H1 (cell line): ENCODE measurements around the gene KLKB1. TPM values are rescaled to one million over a fixed set of nuclear protein-coding genes. Genes with fewer than 3 reads are reported as not detected.
A peak's percentile ranks its signal among the peaks of the same experiment; 100 is the strongest.

Experiments
- CTCF ChIA-PET: fragments of 300-600 bp; sonication (Branson Sonifier 250); formaldehyde crosslinking; loops from one replicate; lab custom pipeline; 2021; ENCODE audit not compliant: partially characterized antibody; lab: Charles Lee
- POLR2A ChIA-PET: fragments of 300-600 bp; sonication (Branson Sonifier 250); formaldehyde crosslinking; loops from one replicate; lab custom pipeline; 2021; ENCODE audit warnings: inconsistent platforms; ENCODE audit not compliant: partially characterized antibody; lab: Charles Lee
- DNase-seq, 2 experiments: peaks; one replicate each; pipeline versions ENCODE4 v3.0.0 to v3.0.0-alpha.2; 2010 to 2022; ENCODE audit warnings: low spot score in 2 of 2, low read depth in 1 of 2, mixed read lengths in 1 of 2
- FAIRE-seq: peaks from 2 replicates; lab custom pipeline; 2011; peaks lifted over from hg19 to GRCh38; lab: Jason Lieb, UNC
- H2AFZ ChIP-seq: 2 replicates; pipeline ENCODE4 v1.8.1; 2012; ENCODE audit warnings: low read length, inconsistent platforms
- H2AK5ac ChIP-seq: 2 replicates; pipeline ENCODE4 v1.6.1; 2013; ENCODE audit warnings: low read depth, low read length
- H2BK120ac ChIP-seq: replicated peaks from 2 replicates; pipeline ENCODE3; 2013; ENCODE audit warnings: low read depth, low read length, inconsistent platforms
- H2BK12ac ChIP-seq: 2 replicates; pipeline ENCODE4 v1.6.1; 2013; ENCODE audit warnings: low read depth, low read length
- H2BK15ac ChIP-seq: 2 replicates; pipeline ENCODE4 v1.6.1; 2013; ENCODE audit warnings: low read length
- H2BK20ac ChIP-seq: 2 replicates; pipeline ENCODE4 v1.6.1; 2013; ENCODE audit warnings: low read length
- H2BK5ac ChIP-seq: 2 replicates; pipeline ENCODE4 v1.6.1; 2013; ENCODE audit warnings: low read depth, low read length
- H3K14ac ChIP-seq: 2 replicates; pipeline ENCODE4 v1.6.1; 2013; ENCODE audit warnings: inconsistent platforms; ENCODE audit not compliant: insufficient read length
- H3K18ac ChIP-seq: 2 replicates; pipeline ENCODE4 v1.6.1; 2013; ENCODE audit warnings: low read length; ENCODE audit errors: extremely low read depth
- H3K23ac ChIP-seq: 2 replicates; pipeline ENCODE4 v1.6.1; 2013; ENCODE audit warnings: inconsistent platforms; ENCODE audit not compliant: insufficient read length
- H3K23me2 ChIP-seq: 2 replicates; pipeline ENCODE4 v1.6.1; 2013; ENCODE audit warnings: low read depth, low read length
- H3K27ac ChIP-seq: 2 replicates; pipeline ENCODE4 v1.6.1; 2011; ENCODE audit warnings: low read depth, low read length, inconsistent platforms
- H3K27me3 ChIP-seq, 4 experiments: replicated peaks in 1 of 4; 1 replicate in 1 of 4; 2 replicates in 3 of 4; pipeline versions ENCODE4 v1.6.1 to v1.8.1; 2011 to 2013; ENCODE audit warnings: low read length in 3 of 4, mild to moderate bottlenecking in 3 of 4, inconsistent platforms in 2 of 4, mixed read lengths in 2 of 4, moderate library complexity in 1 of 4; ENCODE audit not compliant: control insufficient read depth in 3 of 4, insufficient read depth in 3 of 4; ENCODE audit errors: extremely low read depth in 1 of 4
- H3K36me3 ChIP-seq, 4 experiments: 2 replicates each; pipeline versions ENCODE4 v1.6.1 to v1.8.1; 2011 to 2013; ENCODE audit warnings: mild to moderate bottlenecking in 4 of 4, low read length in 3 of 4, moderate library complexity in 2 of 4, control low read depth in 1 of 4, inconsistent platforms in 1 of 4; ENCODE audit not compliant: insufficient read depth in 4 of 4, control insufficient read depth in 2 of 4
- H3K4ac ChIP-seq: replicated peaks from 2 replicates; pipeline ENCODE3; 2013; ENCODE audit warnings: low read length, low read depth, mixed read lengths, inconsistent platforms; ENCODE audit not compliant: insufficient read length
- H3K4me1 ChIP-seq, 4 experiments: replicated peaks in 1 of 4; 1 replicate in 1 of 4; 2 replicates in 3 of 4; pipeline versions ENCODE4 v1.6.1 to v1.8.1; 2011 to 2013; ENCODE audit warnings: low read length in 3 of 4, inconsistent platforms in 2 of 4, mixed read lengths in 1 of 4; ENCODE audit not compliant: insufficient read depth in 4 of 4, control insufficient read depth in 3 of 4
- H3K4me2 ChIP-seq, 2 experiments: 2 replicates each; pipeline versions ENCODE4 v1.6.1 to v1.8.1; 2011 to 2013; ENCODE audit warnings: low read depth in 2 of 2, low read length in 2 of 2, control low read depth in 1 of 2, inconsistent platforms in 1 of 2, mild to moderate bottlenecking in 1 of 2; ENCODE audit not compliant: insufficient read depth in 1 of 2
- H3K4me3 ChIP-seq, 4 experiments: fragments of 200-600, 300-600 bp in 1 of 4; sonication (generic), shearing (Covaris generic), sonication (Bioruptor Twin) in 1 of 4; 2 replicates each; pipeline versions ENCODE4 v1.5.1 to v1.8.1; 2011 to 2016; ENCODE audit warnings: low read length in 4 of 4, low read depth in 3 of 4, control low read depth in 2 of 4, inconsistent platforms in 2 of 4, mild to moderate bottlenecking in 2 of 4, mixed read lengths in 1 of 4, moderate library complexity in 1 of 4; ENCODE audit not compliant: insufficient read depth in 2 of 4; ENCODE audit errors: extremely low read depth in 1 of 4
- H3K56ac ChIP-seq: replicated peaks from 2 replicates; pipeline ENCODE3; 2013; ENCODE audit warnings: low read depth, mild to moderate bottlenecking, mixed read lengths, low read length, inconsistent platforms; ENCODE audit not compliant: insufficient read length
- H3K79me1 ChIP-seq: 2 replicates; pipeline ENCODE4 v1.6.1; 2013; ENCODE audit warnings: low read depth, low read length, control low read depth
- H3K79me2 ChIP-seq, 2 experiments: 2 replicates each; pipeline versions ENCODE4 v1.6.1 to v1.8.1; 2012 to 2013; ENCODE audit warnings: low read length in 2 of 2, mild to moderate bottlenecking in 2 of 2, inconsistent platforms in 1 of 2; ENCODE audit not compliant: insufficient read depth in 2 of 2, control insufficient read depth in 1 of 2
- H3K9ac ChIP-seq, 4 experiments: replicated peaks in 1 of 4; 1 replicate in 1 of 4; 2 replicates in 3 of 4; pipeline versions ENCODE4 v1.6.1 to v1.8.1; 2011 to 2013; ENCODE audit warnings: low read depth in 3 of 4, low read length in 3 of 4, control low read depth in 2 of 4, mild to moderate bottlenecking in 2 of 4, moderate library complexity in 2 of 4, inconsistent platforms in 1 of 4; ENCODE audit errors: extremely low read depth in 1 of 4
- H3K9me3 ChIP-seq, 2 experiments: 2 replicates each; pipeline versions ENCODE4 v1.6.1 to v1.8.1; 2012 to 2013; ENCODE audit warnings: mild to moderate bottlenecking in 2 of 2, moderate library complexity in 2 of 2, control low read depth in 1 of 2, inconsistent platforms in 1 of 2, low read depth in 1 of 2, low read length in 1 of 2, mixed read lengths in 1 of 2; ENCODE audit not compliant: insufficient read depth in 2 of 2
- H4K20me1 ChIP-seq, 2 experiments: replicated peaks in 1 of 2; 2 replicates each; pipeline versions ENCODE3 to v1.8.1; 2011 to 2013; ENCODE audit warnings: inconsistent platforms in 2 of 2, low read length in 2 of 2, mild to moderate bottlenecking in 1 of 2; ENCODE audit not compliant: insufficient read depth in 2 of 2, control insufficient read depth in 1 of 2
- H4K5ac ChIP-seq: 2 replicates; pipeline ENCODE4 v1.6.1; 2013; ENCODE audit warnings: low read length, low read depth, mixed read lengths, inconsistent platforms; ENCODE audit not compliant: insufficient read length
- H4K8ac ChIP-seq: 2 replicates; pipeline ENCODE4 v1.8.0; 2013; ENCODE audit warnings: mild to moderate bottlenecking, moderate library complexity, low read length, inconsistent platforms; ENCODE audit not compliant: insufficient read depth; ENCODE audit errors: extremely low read depth
- H4K91ac ChIP-seq: replicated peaks from 2 replicates; pipeline ENCODE3; 2013; ENCODE audit warnings: low read length, mixed read lengths, inconsistent platforms; ENCODE audit not compliant: insufficient read length
- BCL11A ChIP-seq, 2 experiments: IDR thresholded peaks; one replicate each; pipeline ENCODE4 v1.6.1; 2011; ENCODE audit warnings: low read depth in 2 of 2, low read length in 2 of 2, mild to moderate bottlenecking in 2 of 2
- CEBPB ChIP-seq: IDR thresholded peaks from 2 replicates; pipeline ENCODE4 v1.6.1; 2012; ENCODE audit warnings: low read depth, low read length
- CHD2 ChIP-seq: IDR thresholded peaks from 2 replicates; pipeline ENCODE4 v1.6.1; 2012; ENCODE audit warnings: low read length, improper control_type of control experiment
- CREB1 ChIP-seq: IDR thresholded peaks from 2 replicates; pipeline ENCODE4 v1.6.1; 2012; ENCODE audit warnings: inconsistent platforms
- CTBP2 ChIP-seq: IDR thresholded peaks from 2 replicates; pipeline ENCODE4 v1.7.0; 2011; ENCODE audit warnings: borderline replicate concordance, mild to moderate bottlenecking, moderate library complexity, mixed read lengths, low read length; ENCODE audit not compliant: insufficient read depth, insufficient read length
- EGR1 ChIP-seq: IDR thresholded peaks from 2 replicates; pipeline ENCODE4 v1.6.1; 2011; ENCODE audit warnings: low read depth, low read length, borderline replicate concordance
- EP300 ChIP-seq, 2 experiments: IDR thresholded peaks; 1 replicate in 1 of 2; 2 replicates in 1 of 2; pipeline ENCODE4 v1.6.1; 2011 to 2012; ENCODE audit warnings: low read depth in 2 of 2, low read length in 2 of 2, mild to moderate bottlenecking in 2 of 2, borderline replicate concordance in 1 of 2, inconsistent platforms in 1 of 2, moderate library complexity in 1 of 2
- GABPA ChIP-seq: IDR thresholded peaks from 2 replicates; pipeline ENCODE4 v1.6.1; 2011; ENCODE audit warnings: mild to moderate bottlenecking, low read length, moderate library complexity, borderline replicate concordance; ENCODE audit not compliant: insufficient read depth
- JUND ChIP-seq: IDR thresholded peaks from 2 replicates; pipeline ENCODE4 v1.6.1; 2011; ENCODE audit warnings: mild to moderate bottlenecking, improper control_type of control experiment, low read length
- POLR2A ChIP-seq, 2 experiments: IDR thresholded peaks; 1 replicate in 1 of 2; 2 replicates in 1 of 2; pipeline ENCODE4 v1.6.1; 2011; ENCODE audit warnings: low read depth in 2 of 2, low read length in 2 of 2, mild to moderate bottlenecking in 2 of 2; ENCODE audit errors: control extremely low read depth in 1 of 2
- POU5F1 ChIP-seq: IDR thresholded peaks from 2 replicates; pipeline ENCODE4 v1.6.1; 2011; ENCODE audit warnings: low read depth, mild to moderate bottlenecking, low read length, moderate library complexity
- RFX5 ChIP-seq: IDR thresholded peaks from 2 replicates; pipeline ENCODE4 v1.6.1; 2011; ENCODE audit warnings: low read depth, low read length, improper control_type of control experiment, borderline replicate concordance
- TCF12 ChIP-seq: IDR thresholded peaks from 2 replicates; pipeline ENCODE4 v1.6.1; 2011; ENCODE audit warnings: low read depth, mild to moderate bottlenecking, low read length
- ZNF274 ChIP-seq: IDR thresholded peaks from 2 replicates; pipeline ENCODE4 v1.7.0; 2012; ENCODE audit warnings: low read length, borderline replicate concordance; ENCODE audit errors: extremely low read depth
- polyA plus RNA-seq, 7 experiments: library from polyadenylated mRNA; depleted of rRNA in 3 of 7; stranded (reverse) in 5 of 7; unstranded in 2 of 7; fragments of >200 nt in 5 of 7; fragments of 200-250 nt in 2 of 7; gene quantifications; 1 replicate in 5 of 7; 2 replicates in 1 of 7; 4 replicates in 1 of 7; pipeline versions ENCODE4 v1.2.1 to v1.2.3, GENCODE V29; 2011 to 2013; ENCODE audit warnings: missing spikeins in 2 of 7, mixed read lengths in 2 of 7
- total RNA-seq: library from RNA; stranded (reverse); fragmentation: NEBNext Ultra II Directional; extraction: Animal tissue kit (Norgen Biotek cat#: 25700); gene quantifications from 2 replicates; pipeline ENCODE4 v1.2.1, GENCODE V29; 2021

The KLKB1 gene
- total and polyA plus RNA-seq, 2 of the 8 experiments (the other 6 are each of a cell fraction or from before 2014, with no cell fraction given) = 12.0 to 20.9 TPM

DNA sequence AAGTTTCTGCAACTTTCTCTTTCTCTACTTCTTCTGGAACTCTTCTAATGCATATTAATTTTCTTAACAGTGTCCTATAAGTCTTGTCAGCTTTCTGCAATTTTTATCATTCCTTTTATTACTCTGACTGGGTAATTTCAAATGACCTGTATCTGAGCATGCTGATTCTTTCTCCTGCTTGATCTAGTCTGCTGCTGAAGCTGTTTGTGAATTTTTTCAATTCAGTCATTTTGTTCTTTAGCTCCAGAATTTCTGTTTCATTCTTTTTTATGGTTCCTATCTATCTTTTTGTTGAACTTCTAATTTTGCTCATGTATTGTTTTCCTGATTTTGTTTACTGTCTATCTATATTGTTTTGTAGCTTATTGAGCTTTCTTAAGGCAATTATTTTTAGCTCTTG lies 1.5 kb upstream of the KLKB1 start:
- Histone ChIP-seq H4K91ac (no peak overlapping the region), H2BK5ac (no peak overlapping the region), H3K4ac (no peak overlapping the region), H3K27me3 (no peaks in the 10 kb centered on the region), H3K23ac (no peak overlapping the region), H3K36me3 (no peaks in the 10 kb centered on the region), H4K20me1 (no peaks in the 10 kb centered on the region), H3K27ac (no peak overlapping the region), H4K8ac (no peak overlapping the region), H2AFZ (no peak overlapping the region), H4K5ac (no peak overlapping the region), H2AK5ac (no peak overlapping the region), H2BK12ac (no peak overlapping the region), H3K79me2 (no peaks in the 10 kb centered on the region), H3K4me3 (0 out of 8 replicates have a peak overlapping the region, but pooled peaks of 1 of the 4 experiments have one; percentile 3)
- POLR2A ChIA-PET = interaction anchor here (0.8 to 1.3 kb wide), 2 partner anchors 16 to 18 kb away, joined by 3 to 4 read pairs; no protein-coding TSS in a partner anchor
- DNase-seq = no peak
- TF ChIP-seq ZNF274 (no peak), EP300 (IDR thresholded peaks at IDR 0.05; ENCODE audit: borderline replicate concordance in 1 of 2, low read depth in 2 of 2, low read length in 2 of 2) (no peak), BCL11A (IDR thresholded peaks at IDR 0.05; ENCODE audit: low read depth in 2 of 2, low read length in 2 of 2) (no peak), JUND (no peak), POLR2A (IDR thresholded peaks at IDR 0.05; ENCODE audit: control extremely low read depth in 1 of 2, low read depth in 2 of 2, low read length in 2 of 2) (no peak), TCF12 (no peak), CEBPB (no peak), POU5F1 (no peak), GABPA (no peak), CHD2 (no peak), RFX5 (no peak), CTBP2 (no peak), CREB1 (no peak), EGR1 (no peak)
- TF ChIP-seq, all 59 proteins: peak for 0
- Histone ChIP-seq H3K9me3 (peaks cover 13 to 24% of the 10 kb centered on the region in 2 experiments), H3K56ac (no peak overlapping the region), H2BK120ac (no peak overlapping the region), H3K23me2 (no peaks in the 10 kb centered on the region), H2BK15ac (no peak overlapping the region), H3K4me1 (peaks cover 0 to 8% (median 0%) of the 10 kb centered on the region in 4 experiments; a peak in 2 of 7 replicates), H3K9ac (no peak overlapping the region), H2BK20ac (no peak overlapping the region), H3K18ac (no peak overlapping the region), H3K79me1 (no peaks in the 10 kb centered on the region), H3K4me2 (no peak overlapping the region), H3K14ac (no peak overlapping the region)
- CTCF ChIA-PET = interaction anchor here (1.1 to 1.2 kb wide), 2 partner anchors 15 to 76 kb away, joined by 3 read pairs; no protein-coding TSS in a partner anchor
- peak; percentile 62 for FAIRE-seq
